ENCODE data around the gene AIP.
A peak's percentile ranks its signal among the peaks of the same experiment; 100 is the strongest.
"Not testable (repeated sequence)": the region's sequence is repeated elsewhere in the genome, so short reads cannot be mapped to it uniquely, and the experiment has no call there.

Gene AIP

GRCh38 chr11:67449116-67449844, 33.5 kb upstream of the AIP start:
- DNase-seq (ENCODE audit: low read depth) = no peak

- DNase-seq (ENCODE audit: low read depth) = no peak
Measured at GRCh38 chr11:67450796-67451657, 31.8 kb upstream of the AIP start.

GRCh38 chr11:67451658-67451976, 31.2 kb upstream of the AIP start:
- DNase-seq (ENCODE audit: low read depth) = no peak

- no peak for DNase-seq (ENCODE audit: low read depth)
Measured at GRCh38 chr11:67452141-67452952, 30.5 kb upstream of the AIP start, which contains the start of gene GPR152. GPR152 (minus strand) TSS chr11:67452729; CDS start chr11:67452724, 5 bp downstream.

- DNase-seq (ENCODE audit: low read depth) = no peak
Measured at GRCh38 chr11:67453816-67454732, 28.8 kb upstream of the AIP start.

GRCh38 chr11:67455054-67455453, 27.8 kb upstream of the AIP start, which contains the start of gene CABP4:
CABP4 (plus strand) TSS chr11:67455354; CDS start chr11:67455424, 70 bp downstream.
- no peak for DNase-seq (ENCODE audit: low read depth)

- no peak for DNase-seq (ENCODE audit: low read depth)
Measured at GRCh38 chr11:67456068-67456705, 26.6 kb upstream of the AIP start.

GRCh38 chr11:67457453-67457852, 25.4 kb upstream of the AIP start:
- no peak for DNase-seq (ENCODE audit: low read depth)

GRCh38 chr11:67458266-67458665, 24.6 kb upstream of the AIP start:
- no peak for DNase-seq (ENCODE audit: low read depth)

- DNase-seq (ENCODE audit: low read depth) = no peak
Measured at GRCh38 chr11:67463186-67463585, 19.6 kb upstream of the AIP start.

- no peak for DNase-seq (ENCODE audit: low read depth)
Measured at GRCh38 chr11:67463680-67464410, 19.0 kb upstream of the AIP start.

GRCh38 chr11:67464411-67465188, 18.2 kb upstream of the AIP start:
- peak; percentile 86 for DNase-seq (ENCODE audit: low read depth)

- DNase-seq (ENCODE audit: low read depth) = no peak
Measured at GRCh38 chr11:67465189-67465510, 17.7 kb upstream of the AIP start.

- DNase-seq (ENCODE audit: low read depth) = not testable (repeated sequence)
Measured at GRCh38 chr11:67465530-67465929, 17.3 kb upstream of the AIP start.

- DNase-seq (ENCODE audit: low read depth) = no peak
Measured at GRCh38 chr11:67466367-67466766, 16.5 kb upstream of the AIP start.

- no peak for DNase-seq (ENCODE audit: low read depth)
Measured at GRCh38 chr11:67466962-67467771, 15.7 kb upstream of the AIP start.

GRCh38 chr11:67468056-67468455, 14.8 kb upstream of the AIP start:
- no peak for DNase-seq (ENCODE audit: low read depth)

GRCh38 chr11:67468456-67468758, 14.4 kb upstream of the AIP start:
- DNase-seq (ENCODE audit: low read depth) = no peak
